H9 (cell line): ENCODE data around the gene CARM1. TPM values are rescaled to one million over a fixed set of nuclear protein-coding genes. Genes with fewer than 3 reads are reported as not detected.

Experiments
- DNase-seq: peaks from one replicate; pipeline ENCODE4 v3.0.0-alpha.2; 2017
- H2AFZ ChIP-seq: one replicate; pipeline ENCODE4 v1.6.1; 2013; ENCODE audit warnings: mild to moderate bottlenecking, low read length, control low read depth, moderate library complexity
- H2AK5ac ChIP-seq: 2 replicates; pipeline ENCODE4 v1.6.1; 2013; ENCODE audit warnings: low read length, control low read depth, mixed read lengths; ENCODE audit not compliant: insufficient read length
- H2BK120ac ChIP-seq: one replicate; pipeline ENCODE4 v1.6.1; 2013; ENCODE audit warnings: low read depth, mild to moderate bottlenecking, low read length, control low read depth, inconsistent platforms; ENCODE audit not compliant: poor library complexity, severe bottlenecking
- H2BK12ac ChIP-seq: 2 replicates; pipeline ENCODE4 v1.6.1; 2013; ENCODE audit warnings: low read length, control low read depth, mixed read lengths, low read depth; ENCODE audit not compliant: insufficient read length
- H2BK15ac ChIP-seq: 2 replicates; pipeline ENCODE4 v1.6.1; 2013; ENCODE audit warnings: low read depth, low read length, control low read depth
- H2BK20ac ChIP-seq: one replicate; pipeline ENCODE4 v1.6.1; 2013; ENCODE audit warnings: low read depth, mild to moderate bottlenecking, low read length, control low read depth, inconsistent platforms; ENCODE audit not compliant: poor library complexity, severe bottlenecking
- H2BK5ac ChIP-seq: 2 replicates; pipeline ENCODE4 v1.6.1; 2013; ENCODE audit warnings: low read length, control low read depth, mixed read lengths; ENCODE audit not compliant: insufficient read length
- H3K14ac ChIP-seq: 2 replicates; pipeline ENCODE4 v1.6.1; 2013; ENCODE audit warnings: low read length, control low read depth; ENCODE audit not compliant: insufficient read depth
- H3K18ac ChIP-seq: 2 replicates; pipeline ENCODE4 v1.6.1; 2013; ENCODE audit warnings: low read depth, mild to moderate bottlenecking, mixed read lengths, low read length, control low read depth; ENCODE audit not compliant: insufficient read length
- H3K23ac ChIP-seq: 2 replicates; pipeline ENCODE4 v1.6.1; 2013; ENCODE audit warnings: low read length, control low read depth, mixed read lengths, low read depth; ENCODE audit not compliant: insufficient read length
- H3K23me2 ChIP-seq: 2 replicates; pipeline ENCODE4 v1.6.1; 2013; ENCODE audit warnings: low read depth, mild to moderate bottlenecking, mixed read lengths, low read length, control low read depth; ENCODE audit not compliant: insufficient read length, poor library complexity, severe bottlenecking
- H3K27ac ChIP-seq: 2 replicates; pipeline ENCODE4 v1.5.1; 2013; ENCODE audit warnings: low read length, control low read depth, mixed read lengths, low read depth; ENCODE audit not compliant: insufficient read length
- H3K27me3 ChIP-seq: 2 replicates; pipeline ENCODE4 v1.6.1; 2013; ENCODE audit warnings: low read length, control low read depth, inconsistent platforms; ENCODE audit not compliant: insufficient read depth
- H3K4ac ChIP-seq: 2 replicates; pipeline ENCODE4 v1.6.1; 2013; ENCODE audit warnings: low read depth, mild to moderate bottlenecking, control low read depth, inconsistent platforms, low read length, moderate library complexity
- H3K4me1 ChIP-seq: 2 replicates; pipeline ENCODE4 v1.6.1; 2013; ENCODE audit warnings: low read length, control low read depth, inconsistent platforms; ENCODE audit not compliant: insufficient read depth
- H3K4me2 ChIP-seq: 2 replicates; pipeline ENCODE4 v1.6.1; 2013; ENCODE audit warnings: low read length, control low read depth, mixed read lengths; ENCODE audit not compliant: insufficient read length, insufficient read depth
- H3K56ac ChIP-seq: 2 replicates; pipeline ENCODE4 v1.6.1; 2013; ENCODE audit warnings: low read depth, mild to moderate bottlenecking, mixed read lengths, low read length, control low read depth; ENCODE audit not compliant: insufficient read length
- H3K79me1 ChIP-seq: 2 replicates; pipeline ENCODE4 v1.6.1; 2013; ENCODE audit warnings: low read depth, mild to moderate bottlenecking, moderate library complexity, low read length, control low read depth, inconsistent platforms; ENCODE audit not compliant: insufficient read depth, poor library complexity, severe bottlenecking
- H3K79me2 ChIP-seq: 2 replicates; pipeline ENCODE4 v1.6.1; 2013; ENCODE audit warnings: low read length, control low read depth, inconsistent platforms; ENCODE audit not compliant: insufficient read depth
- H3K9ac ChIP-seq: 2 replicates; pipeline ENCODE4 v1.6.1; 2013; ENCODE audit warnings: low read length, control low read depth, mixed read lengths; ENCODE audit not compliant: insufficient read length; ENCODE audit errors: extremely low read depth
- H3K9me3 ChIP-seq: one replicate; pipeline ENCODE4 v1.6.1; 2013; ENCODE audit warnings: low read depth, low read length, inconsistent platforms; ENCODE audit not compliant: control insufficient read depth
- H3T11ph ChIP-seq: one replicate; pipeline ENCODE4 v1.6.1; 2013; ENCODE audit warnings: mild to moderate bottlenecking, low read length, control low read depth, inconsistent platforms
- H4K20me1 ChIP-seq: one replicate; pipeline ENCODE4 v1.6.1; 2013; ENCODE audit not compliant: control insufficient read depth, insufficient read length, insufficient read depth
- H4K5ac ChIP-seq: 2 replicates; pipeline ENCODE4 v1.6.1; 2013; ENCODE audit warnings: low read depth, mild to moderate bottlenecking, mixed read lengths, low read length, control low read depth; ENCODE audit not compliant: insufficient read length
- H4K8ac ChIP-seq: replicated peaks from 2 replicates; pipeline ENCODE4 v1.6.1; 2013; ENCODE audit warnings: low read length, control low read depth, mixed read lengths, low read depth; ENCODE audit not compliant: insufficient read length
- H4K91ac ChIP-seq: 2 replicates; pipeline ENCODE4 v1.6.1; 2013; ENCODE audit warnings: low read depth, mild to moderate bottlenecking, moderate library complexity, mixed read lengths, low read length, control low read depth; ENCODE audit not compliant: insufficient read length
- H3K27ac Mint-ChIP-seq, 3 experiments: 2 replicates in 2 of 3; 3 replicates in 1 of 3; pipeline ENCODE4 v1.8.0; 2020 to 2021; ENCODE audit warnings: mixed read lengths in 3 of 3, mild to moderate bottlenecking in 1 of 3, moderate library complexity in 1 of 3
- H3K27me3 Mint-ChIP-seq: 2 replicates; pipeline ENCODE4 v1.8.0; 2021; ENCODE audit warnings: low read depth, mild to moderate bottlenecking, moderate library complexity, mixed read lengths
- H3K36me3 Mint-ChIP-seq, 3 experiments: 2 replicates in 2 of 3; 3 replicates in 1 of 3; pipeline ENCODE4 v1.8.0; 2020 to 2021; ENCODE audit warnings: low read depth in 3 of 3, mixed read lengths in 3 of 3; ENCODE audit not compliant: insufficient read depth in 1 of 3
- H3K4me1 Mint-ChIP-seq, 2 experiments: 2 replicates each; pipeline ENCODE4 v1.8.0; 2020; ENCODE audit warnings: mixed read lengths in 2 of 2
- H3K4me3 Mint-ChIP-seq, 2 experiments: 2 replicates in 1 of 2; 3 replicates in 1 of 2; pipeline ENCODE4 v1.8.0; 2020 to 2021; ENCODE audit warnings: mild to moderate bottlenecking in 2 of 2, mixed read lengths in 2 of 2, moderate library complexity in 1 of 2
- H3K9me3 Mint-ChIP-seq, 2 experiments: 2 replicates in 1 of 2; 3 replicates in 1 of 2; pipeline ENCODE4 v1.8.0; 2020; ENCODE audit warnings: mild to moderate bottlenecking in 2 of 2, mixed read lengths in 2 of 2, moderate library complexity in 1 of 2
- CTCF ChIP-seq: fragments of 200-600 bp; sonication (generic); conservative IDR thresholded peaks from 3 replicates; pipeline ENCODE4 v1.8.0; 2021; ENCODE audit warnings: antibody characterized with exemption, mild to moderate bottlenecking
- WGBS: extraction: QIAGEN DNeasy Blood & Tissue Kit; methylation state at CpG from one replicate; pipeline ENCODE4 v1.1.7; 2013; ENCODE audit warnings: missing lambda C conversion rate, low lambda C conversion rate, mixed read lengths; ENCODE audit not compliant: insufficient read length; ENCODE audit errors: extremely low coverage; 5-methylcytosine and 5-hydroxymethylcytosine counted together
- total RNA-seq: library from RNA; stranded (reverse); gene quantifications from 2 replicates; pipeline ENCODE4 v1.2.1, GENCODE V29; 2021

Gene CARM1
- total RNA-seq, 1 experiment from 2014 or later = 111 TPM

GRCh38 chr19:10842788-10843187 lies 28.6 kb upstream of the CARM1 start:
- H4K91ac ChIP-seq = no peak overlapping the region
- no peak overlapping the region for H3K56ac ChIP-seq
- no peak overlapping the region for H2BK5ac ChIP-seq
- H3K4ac ChIP-seq = no peak overlapping the region
- H3K27me3 Mint-ChIP-seq = peaks cover 38% of the 10 kb centered on the region
- H2BK12ac ChIP-seq = no peak overlapping the region
- H3K79me2 ChIP-seq = no peaks in the 10 kb centered on the region
- no peak overlapping the region for H3K14ac ChIP-seq
- H3K27me3 ChIP-seq = no peaks in the 10 kb centered on the region
- no CpG with 5 or more reads among the region's 7 CpGs for WGBS
- H3K4me2 ChIP-seq = no peak overlapping the region
- no peak overlapping the region for H3K18ac ChIP-seq
- H2BK15ac ChIP-seq = no peak overlapping the region
- no peaks in the 10 kb centered on the region for H3K23me2 ChIP-seq
- H3T11ph ChIP-seq = no peak overlapping the region
- no peak overlapping the region for H3K4me3 Mint-ChIP-seq
- H4K20me1 ChIP-seq = no peaks in the 10 kb centered on the region
- H3K9me3 ChIP-seq = no peaks in the 10 kb centered on the region
- no peaks in the 10 kb centered on the region for H3K4me1 ChIP-seq
- no peak for TF ChIP-seq CTCF
- no peak overlapping the region for H3K27ac ChIP-seq
- no peak overlapping the region for H4K8ac ChIP-seq
- no peak overlapping the region for H2BK120ac ChIP-seq
- H2AK5ac ChIP-seq = no peak overlapping the region
- no peak overlapping the region for H3K27ac Mint-ChIP-seq
- H2AFZ ChIP-seq = no peak overlapping the region
- no peak overlapping the region for H3K23ac ChIP-seq
- H3K4me1 Mint-ChIP-seq = peaks cover 3 to 4% of the 10 kb centered on the region in 2 experiments
- H3K9ac ChIP-seq = no peak overlapping the region
- no peaks in the 10 kb centered on the region for H3K36me3 Mint-ChIP-seq
- no peak for DNase-seq
- H2BK20ac ChIP-seq = no peak overlapping the region
- H3K79me1 ChIP-seq = no peaks in the 10 kb centered on the region
- peaks cover 15 to 24% of the 10 kb centered on the region in 2 experiments for H3K9me3 Mint-ChIP-seq
- no peak overlapping the region for H4K5ac ChIP-seq
